GM12878 (cell line): ENCODE results near the gene ZNF385C. TPM values are rescaled to one million over a fixed set of nuclear protein-coding genes. Genes with fewer than 3 reads are reported as not detected.

Experiments used
- ATAC-seq: fragments of 200-7000 bp; cut with Tn5 transposase; 3 replicates; pipeline ENCODE4 v1.9.1; 2020; ENCODE audit warnings: mild to moderate bottlenecking, moderate library complexity
- BruUV-seq: library from RNA; stranded (reverse); fragments of 400-500 nt; replicated peaks from 2 replicates; lab custom pipeline; 2021; lab: Mats Ljungman, UMichigan
- CTCF ChIA-PET: fragments of 300-600 bp; sonication (Branson Sonifier 250); formaldehyde crosslinking; extraction: SDS; loops from one replicate; lab custom pipeline; 2021; ENCODE audit warnings: inconsistent platforms; lab: Yijun Ruan, JAX
- POLR2A ChIA-PET: fragments of 350-600 bp; formaldehyde crosslinking; extraction: SDS; loops from one replicate; lab custom pipeline; 2021; ENCODE audit warnings: inconsistent platforms; lab: Charles Lee
- RAD21 ChIA-PET: fragments of 300-600 bp; sonication (Branson Sonifier 250); formaldehyde crosslinking; loops from one replicate; lab custom pipeline; 2023; ENCODE audit warnings: antibody characterized with exemption; ENCODE audit not compliant: unreplicated experiment; lab: Charles Lee
- SMC1A ChIA-PET: fragments of 300-600 bp; sonication (Branson Sonifier 250); formaldehyde crosslinking; loops from one replicate; lab custom pipeline; 2023; ENCODE audit not compliant: unreplicated experiment, uncharacterized antibody; lab: Charles Lee
- DNase-seq: peaks from one replicate; pipeline ENCODE4 v3.0.0-alpha.2; 2011; ENCODE audit warnings: low read depth, low spot score
- FAIRE-seq: peaks from 3 replicates; lab custom pipeline; 2011; peaks lifted over from hg19 to GRCh38; lab: Jason Lieb, UNC
- H2AFZ ChIP-seq: 2 replicates; pipeline ENCODE4 v1.6.0; 2011; ENCODE audit warnings: low read depth, low read length, control low read depth; ENCODE audit not compliant: control insufficient read depth
- H3K27ac ChIP-seq: 2 replicates; pipeline ENCODE4 v1.5.1; 2011; ENCODE audit warnings: control low read depth; ENCODE audit not compliant: control insufficient read depth, insufficient read depth
- H3K27me3 ChIP-seq, 2 experiments: replicated peaks in 1 of 2; 2 replicates each; pipeline versions ENCODE4 v1.6.0 to v1.6.1; 2011; ENCODE audit warnings: low read length in 1 of 2; ENCODE audit not compliant: control insufficient read depth in 2 of 2, insufficient read depth in 2 of 2
- H3K36me3 ChIP-seq, 2 experiments: 2 replicates each; pipeline ENCODE4 v1.5.1; 2011; ENCODE audit warnings: low read length in 1 of 2; ENCODE audit not compliant: control insufficient read depth in 2 of 2, insufficient read depth in 2 of 2
- H3K4me1 ChIP-seq: 2 replicates; pipeline ENCODE4 v1.6.1; 2011; ENCODE audit warnings: mild to moderate bottlenecking, low read length, moderate library complexity, mixed read lengths; ENCODE audit not compliant: control insufficient read depth, insufficient read depth
- H3K4me2 ChIP-seq: 2 replicates; pipeline ENCODE4 v1.6.0; 2011; ENCODE audit warnings: control low read depth; ENCODE audit not compliant: control insufficient read depth, insufficient read depth
- H3K4me3 ChIP-seq: fragments of 200-600 bp; sonication (generic); 2 replicates; pipeline ENCODE4 v1.5.1; 2016
- H3K79me2 ChIP-seq: 2 replicates; pipeline ENCODE4 v1.6.0; 2011; ENCODE audit warnings: low read length; ENCODE audit not compliant: control insufficient read depth, insufficient read depth
- H3K9ac ChIP-seq: 2 replicates; pipeline ENCODE4 v1.8.0; 2011; ENCODE audit warnings: low read length, control low read depth, mixed read lengths; ENCODE audit not compliant: control insufficient read depth, insufficient read depth
- H3K9me3 ChIP-seq: replicated peaks from 3 replicates; pipeline ENCODE4 v1.5.1; 2011; ENCODE audit warnings: mild to moderate bottlenecking, low read length; ENCODE audit not compliant: control insufficient read depth, insufficient read depth
- H4K20me1 ChIP-seq: 2 replicates; pipeline ENCODE4 v1.6.0; 2011; ENCODE audit not compliant: control insufficient read depth, insufficient read depth
- ATF7 ChIP-seq: fragments of 450-650 bp; IDR thresholded peaks from 2 replicates; pipeline ENCODE4 v1.6.1; 2016; ENCODE audit warnings: low read depth, mild to moderate bottlenecking
- BACH1 ChIP-seq: fragments of 450-650 bp; IDR thresholded peaks from 2 replicates; pipeline ENCODE4 v1.6.1; 2017; ENCODE audit warnings: mild to moderate bottlenecking, borderline replicate concordance
- NRF1 ChIP-seq: conservative IDR thresholded peaks from 2 replicates; pipeline ENCODE4 v1.6.1; 2011; ENCODE audit warnings: mild to moderate bottlenecking, low read depth, low read length, improper control_type of control experiment
- POLR2A ChIP-seq: IDR thresholded peaks from 2 replicates; pipeline ENCODE4 v1.6.1; 2011; ENCODE audit warnings: low read depth, mild to moderate bottlenecking, low read length
- RAD21 ChIP-seq: IDR thresholded peaks from 2 replicates; pipeline ENCODE4 v1.6.1; 2011; ENCODE audit warnings: mild to moderate bottlenecking, low read depth, low read length, moderate library complexity; ENCODE audit not compliant: insufficient read depth
- SREBF2 ChIP-seq: IDR thresholded peaks from 2 replicates; pipeline ENCODE4 v1.6.1; 2012; ENCODE audit warnings: mild to moderate bottlenecking, low read length
- TCF7 ChIP-seq: IDR thresholded peaks from 2 replicates; pipeline ENCODE4 v1.6.1; 2014; ENCODE audit warnings: antibody characterized with exemption, borderline replicate concordance
- WGBS: methylation state at CpG from one replicate; pipeline ENCODE4 v1.1.6; 2016; ENCODE audit warnings: low lambda C conversion rate; ENCODE audit not compliant: insufficient replicate concordance, insufficient coverage; ENCODE audit errors: missing lambda C conversion rate; 5-methylcytosine and 5-hydroxymethylcytosine counted together
- in situ Hi-C: fragments of 300-500 bp; cut with MboI; formaldehyde crosslinking; loops from 9 replicates; pipeline ENCODE4 v1.14.3; 2018; ENCODE audit warnings: mixed read lengths
- intact Hi-C: fragments of 100-400 bp; cut with micrococcal nuclease; formaldehyde crosslinking; loops from one replicate; pipeline ENCODE4 v1.14.2; 2022; ENCODE audit not compliant: unreplicated experiment
- polyA plus RNA-seq, 11 experiments: library from polyadenylated mRNA; depleted of rRNA in 4 of 11; unstranded in 6 of 11; stranded (reverse) in 5 of 11; fragments of >200 nt; fragmentation: Nextera tagmentation in 4 of 11; fragmentation: Illumina TruSeq in 1 of 11; extraction: Ambion mirVana in 4 of 11; extraction: Trizol in 1 of 11; gene quantifications; 1 replicate in 1 of 11; 2 replicates in 10 of 11; pipeline versions ENCODE4 v1.2.1 to v1.2.3, GENCODE V29; 2011 to 2016; ENCODE audit warnings: inconsistent platforms in 2 of 11, missing spikeins in 2 of 11, low read depth in 1 of 11
- total RNA-seq, 4 experiments: library from RNA; depleted of rRNA in 3 of 4; stranded (reverse); fragments of >200 nt in 3 of 4; fragmentation: Illumina TruSeq in 1 of 4; extraction: Trizol in 1 of 4; gene quantifications; 2 replicates each; pipeline versions ENCODE4 v1.2.1 to v1.2.3, GENCODE V29; 2013 to 2021
- TF ChIP-seq, protein P1 (sequence below): fragments of 450-650 bp; formaldehyde crosslinking; IDR thresholded peaks from 2 replicates; pipeline ENCODE4 v1.4.0; 2022; ENCODE audit warnings: mild to moderate bottlenecking, moderate library complexity

Gene ZNF385C
- total and polyA plus RNA-seq, 10 of the 15 experiments (the other 5 are each of a cell fraction or from before 2014, with no cell fraction given): 0.06 to 0.20 (median 0.07) TPM; not detected in 5

DNA sequence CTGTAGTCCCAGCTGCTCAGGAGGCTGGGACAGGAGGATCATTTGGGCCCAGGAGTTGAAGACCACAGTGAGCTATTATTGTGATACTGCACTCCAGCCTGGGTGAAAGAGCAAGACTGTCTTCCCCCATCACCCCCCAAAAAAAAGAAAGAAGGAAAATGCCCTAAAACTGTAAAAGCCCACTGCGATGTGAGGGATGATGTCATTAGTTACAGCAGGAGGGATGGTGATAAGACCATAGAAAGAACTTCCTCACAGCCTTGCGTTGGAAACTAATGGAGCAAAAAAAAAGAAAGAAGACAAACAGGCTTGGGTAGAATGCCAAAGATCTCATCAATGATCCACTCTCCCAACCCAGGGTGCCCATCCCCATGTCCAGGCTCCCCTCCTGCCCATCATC, 18.7 kb downstream of the ZNF385C start:
- SMC1A ChIA-PET: interaction anchor here (1.4 kb wide), 1 partner anchor 120 kb away, joined by 3 read pairs; no protein-coding TSS in a partner anchor
- Histone ChIP-seq H3K27me3 (no peaks in the 10 kb centered on the region; a peak in 1 of 4 replicates), H3K9ac (no peak overlapping the region), H3K36me3 (no peaks in the 10 kb centered on the region), H3K4me2 (no peak overlapping the region), H2AFZ (no peak overlapping the region), H3K79me2 (no peaks in the 10 kb centered on the region), H3K4me1 (no peaks in the 10 kb centered on the region), H3K9me3 (no peaks in the 10 kb centered on the region), H4K20me1 (no peaks in the 10 kb centered on the region), H3K27ac (no peak overlapping the region), H3K4me3 (no peak overlapping the region)
- no peak for DNase-seq
- no peak for FAIRE-seq
- BruUV-seq: no TSS peak
- ATAC-seq: no peak
- CTCF ChIA-PET: interaction anchor here (0.6 to 1.9 kb wide), 7 partner anchors 11 to 102 kb away, joined by 3 to 9 read pairs (median 4); no protein-coding TSS in a partner anchor
- RAD21 ChIA-PET: no interaction called here
- TF ChIP-seq POLR2A (no peak), SREBF2 (no peak), ATF7 (0 out of 2 replicates have a peak, but pooled peaks have one; percentile 27), BACH1 (no peak)
- intact Hi-C loops: no loop called here
- in situ Hi-C loops: no loop called here
- POLR2A ChIA-PET: interaction anchor here (0.7 kb wide), 1 partner anchor 38 kb away, joined by 3 read pairs; no protein-coding TSS in a partner anchor
- WGBS: 50% methylated on average over 2 of the region's 2 CpGs

DNA sequence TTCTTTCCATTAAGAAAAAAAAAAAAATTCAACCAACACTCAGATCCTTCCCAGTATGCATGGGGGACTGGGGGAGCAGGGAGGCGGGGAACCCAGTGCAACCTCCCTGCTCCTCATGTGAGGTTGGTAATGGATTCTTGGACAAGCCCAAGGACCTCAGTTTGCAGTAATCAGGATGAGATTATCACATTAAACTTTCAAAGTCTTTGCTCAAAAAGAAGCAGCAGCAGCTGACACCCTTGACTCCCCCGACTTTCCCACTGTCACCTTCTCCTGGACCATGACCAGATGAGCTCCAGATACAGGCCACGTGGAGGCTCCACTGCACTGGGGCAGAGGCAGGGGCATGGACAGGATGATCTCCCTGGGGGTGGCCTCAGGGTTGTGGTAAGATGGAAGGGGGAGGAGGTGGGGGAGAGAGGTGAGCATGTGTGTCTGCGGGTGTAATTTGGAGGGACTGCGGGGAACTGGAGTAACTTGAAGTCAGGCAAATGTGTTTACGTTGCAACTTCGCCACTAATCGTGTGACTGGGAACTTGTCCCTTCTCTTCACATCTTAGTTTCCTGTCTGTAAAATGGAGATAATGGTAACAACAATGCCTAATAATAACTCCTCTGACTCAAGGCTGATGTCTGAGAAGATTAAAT, 19.8 kb downstream of the ZNF385C start:
- FAIRE-seq (no peak), DNase-seq (no peak)
- no peaks in the 10 kb centered on the region for H3K9me3 ChIP-seq
- H3K27me3 ChIP-seq: peaks cover 2% of the 10 kb centered on the region in 2 experiments; a peak in 3 of 4 replicates
- intact Hi-C loops: no loop called here
- RAD21 ChIA-PET: no interaction called here
- H3K9ac ChIP-seq: no peak overlapping the region
- TF ChIP-seq, protein P1, sequence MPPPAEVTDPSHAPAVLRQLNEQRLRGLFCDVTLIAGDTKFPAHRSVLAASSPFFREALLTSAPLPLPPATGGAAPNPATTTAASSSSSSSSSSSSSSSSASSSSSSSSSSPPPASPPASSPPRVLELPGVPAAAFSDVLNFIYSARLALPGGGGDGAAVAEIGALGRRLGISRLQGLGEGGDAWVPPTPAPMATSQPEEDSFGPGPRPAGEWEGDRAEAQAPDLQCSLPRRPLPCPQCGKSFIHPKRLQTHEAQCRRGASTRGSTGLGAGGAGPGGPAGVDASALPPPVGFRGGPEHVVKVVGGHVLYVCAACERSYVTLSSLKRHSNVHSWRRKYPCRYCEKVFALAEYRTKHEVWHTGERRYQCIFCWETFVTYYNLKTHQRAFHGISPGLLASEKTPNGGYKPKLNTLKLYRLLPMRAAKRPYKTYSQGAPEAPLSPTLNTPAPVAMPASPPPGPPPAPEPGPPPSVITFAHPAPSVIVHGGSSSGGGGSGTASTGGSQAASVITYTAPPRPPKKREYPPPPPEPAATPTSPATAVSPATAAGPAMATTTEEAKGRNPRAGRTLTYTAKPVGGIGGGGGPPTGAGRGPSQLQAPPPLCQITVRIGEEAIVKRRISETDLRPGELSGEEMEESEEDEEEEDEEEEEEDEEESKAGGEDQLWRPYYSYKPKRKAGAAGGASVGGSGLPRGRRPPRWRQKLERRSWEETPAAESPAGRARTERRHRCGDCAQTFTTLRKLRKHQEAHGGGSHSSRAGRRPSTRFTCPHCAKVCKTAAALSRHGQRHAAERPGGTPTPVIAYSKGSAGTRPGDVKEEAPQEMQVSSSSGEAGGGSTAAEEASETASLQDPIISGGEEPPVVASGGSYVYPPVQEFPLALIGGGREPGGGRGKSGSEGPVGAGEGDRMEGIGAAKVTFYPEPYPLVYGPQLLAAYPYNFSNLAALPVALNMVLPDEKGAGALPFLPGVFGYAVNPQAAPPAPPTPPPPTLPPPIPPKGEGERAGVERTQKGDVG (CRISPR knock-in tag): no peak
- TF ChIP-seq TCF7 (no peak), RAD21 (no peak), NRF1 (no peak)
- TF ChIP-seq, all 136 proteins: peak for 0
- Histone ChIP-seq H3K4me1 (no peaks in the 10 kb centered on the region), H3K27ac (no peak overlapping the region), H3K79me2 (no peaks in the 10 kb centered on the region), H3K4me2 (no peak overlapping the region), H4K20me1 (no peaks in the 10 kb centered on the region), H3K4me3 (no peak overlapping the region), H3K36me3 (no peaks in the 10 kb centered on the region), H2AFZ (no peak overlapping the region)
- ATAC-seq: no peak
- in situ Hi-C loops: no loop called here
- ChIA-PET POLR2A (no interaction called here), CTCF (no interaction called here), SMC1A (no interaction called here)
- no TSS peak for BruUV-seq
- 49% methylated on average over 8 of the region's 8 CpGs for whole genome bisulfite sequencing
